D721Med (cell line): Measurements from ENCODE around the gene SLC10A7.
A peak's percentile ranks its signal among the peaks of the same experiment; 100 is the strongest.

Source experiments
- DNase-seq: peaks from one replicate; pipeline ENCODE4 v3.0.0; 2011; ENCODE audit warnings: low spot score; ENCODE audit not compliant: insufficient read length
- FAIRE-seq: peaks from 2 replicates; lab custom pipeline; 2011; peaks lifted over from hg19 to GRCh38; lab: Jason Lieb, UNC
- TF ChIP-seq, protein P1 (sequence below): IDR thresholded peaks from 2 replicates; pipeline ENCODE4 v1.5.1; 2012; ENCODE audit warnings: mild to moderate bottlenecking, control low read depth; ENCODE audit not compliant: insufficient read depth; ENCODE audit errors: missing control alignments

The SLC10A7 gene

DNA sequence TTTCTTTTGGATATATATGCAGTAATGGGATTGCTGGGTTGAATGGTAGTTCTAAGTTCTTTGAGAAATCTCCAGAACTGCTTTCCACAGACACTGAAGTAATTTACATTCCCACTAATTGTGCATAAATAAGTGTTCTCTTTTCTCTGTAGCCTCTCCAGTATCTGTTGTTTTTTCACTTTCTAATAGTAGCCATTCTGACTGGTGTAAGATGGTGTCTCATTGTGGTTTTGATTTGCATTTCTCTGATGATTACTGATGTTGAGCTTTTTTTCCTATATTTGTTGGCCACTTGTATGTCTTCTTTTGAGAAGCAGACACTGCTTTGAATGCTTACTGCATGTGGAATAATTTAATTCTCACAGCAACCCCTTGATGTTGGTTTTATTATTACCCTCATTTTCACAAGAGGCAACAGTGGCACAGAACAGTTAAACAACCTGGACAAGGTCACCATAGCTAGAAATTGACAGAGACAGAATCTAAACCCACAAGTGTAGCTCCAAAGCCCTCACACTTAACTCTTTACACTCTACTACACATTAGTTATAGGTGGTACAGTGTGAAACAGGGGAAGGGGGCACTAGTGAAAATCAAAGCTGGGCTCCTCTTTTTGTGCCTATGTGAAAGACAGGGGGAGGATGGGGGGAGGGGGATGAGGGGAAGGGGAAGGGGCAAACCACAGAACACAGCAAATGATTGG lies 211.3 kb downstream of the SLC10A7 start:
- FAIRE-seq: no peak
- TF ChIP-seq, protein P1, sequence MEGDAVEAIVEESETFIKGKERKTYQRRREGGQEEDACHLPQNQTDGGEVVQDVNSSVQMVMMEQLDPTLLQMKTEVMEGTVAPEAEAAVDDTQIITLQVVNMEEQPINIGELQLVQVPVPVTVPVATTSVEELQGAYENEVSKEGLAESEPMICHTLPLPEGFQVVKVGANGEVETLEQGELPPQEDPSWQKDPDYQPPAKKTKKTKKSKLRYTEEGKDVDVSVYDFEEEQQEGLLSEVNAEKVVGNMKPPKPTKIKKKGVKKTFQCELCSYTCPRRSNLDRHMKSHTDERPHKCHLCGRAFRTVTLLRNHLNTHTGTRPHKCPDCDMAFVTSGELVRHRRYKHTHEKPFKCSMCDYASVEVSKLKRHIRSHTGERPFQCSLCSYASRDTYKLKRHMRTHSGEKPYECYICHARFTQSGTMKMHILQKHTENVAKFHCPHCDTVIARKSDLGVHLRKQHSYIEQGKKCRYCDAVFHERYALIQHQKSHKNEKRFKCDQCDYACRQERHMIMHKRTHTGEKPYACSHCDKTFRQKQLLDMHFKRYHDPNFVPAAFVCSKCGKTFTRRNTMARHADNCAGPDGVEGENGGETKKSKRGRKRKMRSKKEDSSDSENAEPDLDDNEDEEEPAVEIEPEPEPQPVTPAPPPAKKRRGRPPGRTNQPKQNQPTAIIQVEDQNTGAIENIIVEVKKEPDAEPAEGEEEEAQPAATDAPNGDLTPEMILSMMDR: no peak
- no peak for DNase-seq

DNA sequence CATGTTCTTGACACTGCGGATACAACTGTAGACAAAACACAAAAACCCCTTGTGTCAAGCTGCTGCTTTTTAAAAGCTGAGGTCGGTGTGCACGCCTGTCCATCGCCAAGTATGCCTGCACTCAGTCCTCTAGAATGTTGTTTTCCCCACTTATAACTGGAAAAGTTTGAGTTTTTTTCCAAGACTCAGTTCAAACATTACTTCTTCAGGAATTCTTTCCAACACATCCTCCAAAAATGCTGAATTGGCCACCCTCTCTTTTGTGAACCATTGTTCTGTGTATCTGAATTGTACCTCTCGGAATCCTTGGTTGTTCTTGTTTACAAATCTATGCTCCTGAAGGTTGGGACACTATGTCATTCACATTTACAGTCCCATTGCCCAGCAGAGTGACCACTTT lies 212.8 kb downstream of the SLC10A7 start:
- DNase-seq (no peak), FAIRE-seq (no peak)
- TF ChIP-seq, protein P1: no peak

DNA sequence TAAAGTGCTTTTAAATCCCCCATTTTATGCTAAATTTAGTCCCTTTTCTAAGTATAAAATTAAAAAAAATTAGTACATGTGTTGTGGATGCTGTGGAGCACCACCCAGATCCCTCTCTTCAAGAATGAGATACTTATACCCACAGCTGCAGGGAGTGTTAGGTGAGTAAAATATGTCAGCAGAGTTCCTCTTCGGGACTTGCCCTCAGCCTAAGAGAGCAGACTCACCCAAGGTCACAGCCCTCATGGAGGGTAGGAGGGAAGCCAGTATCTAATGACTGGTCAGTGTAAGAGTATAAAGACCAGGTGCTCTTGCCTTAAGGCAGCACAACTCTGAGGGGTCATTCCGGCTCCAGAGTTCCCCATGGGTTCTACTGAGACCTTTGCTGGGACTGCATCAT lies 218.9 kb downstream of the SLC10A7 start:
- FAIRE-seq: no peak
- TF ChIP-seq, protein P1: no peak
- DNase-seq: no peak

DNA sequence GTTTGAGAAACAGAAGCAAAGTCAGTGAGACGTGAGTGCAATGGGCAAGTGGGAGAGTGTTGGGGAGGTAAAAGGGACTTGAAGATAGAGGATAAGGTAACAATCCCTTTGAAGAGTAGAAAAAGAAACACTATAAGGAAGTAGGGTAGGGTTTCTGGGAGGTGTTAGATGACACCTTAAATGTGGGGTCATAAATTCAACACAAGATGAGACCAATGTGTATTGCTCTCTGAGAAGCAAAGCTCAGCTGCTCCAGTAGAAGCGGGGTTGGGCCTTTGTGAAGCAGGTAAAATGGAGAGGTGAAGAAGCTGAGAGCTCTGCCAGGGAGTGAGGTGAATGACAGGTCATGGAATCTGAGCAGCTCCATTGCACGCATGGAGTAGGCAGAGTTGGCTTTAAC lies 222.1 kb downstream of the SLC10A7 start:
- FAIRE-seq (no peak), DNase-seq (no peak)
- TF ChIP-seq, protein P1: no peak

DNA sequence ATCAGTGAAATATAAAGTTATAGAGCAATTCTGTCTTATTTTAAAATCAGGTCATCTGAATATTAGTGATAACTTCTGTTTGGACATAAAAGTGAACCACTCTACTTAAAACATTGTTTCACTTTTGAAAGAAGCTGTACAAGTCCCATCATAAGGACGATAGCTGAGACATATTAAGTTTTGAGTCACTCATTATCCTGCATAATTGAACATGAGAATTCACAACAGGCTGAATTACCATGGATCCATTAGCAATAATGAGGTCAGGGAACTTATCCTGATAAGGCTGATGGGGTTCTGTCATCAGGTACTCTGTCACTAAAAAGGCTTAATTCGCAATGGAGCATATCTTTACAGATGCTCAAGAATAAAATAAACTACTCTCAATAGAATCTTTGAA lies 227.0 kb downstream of the SLC10A7 start:
- peak; percentile 53 for FAIRE-seq

DNA sequence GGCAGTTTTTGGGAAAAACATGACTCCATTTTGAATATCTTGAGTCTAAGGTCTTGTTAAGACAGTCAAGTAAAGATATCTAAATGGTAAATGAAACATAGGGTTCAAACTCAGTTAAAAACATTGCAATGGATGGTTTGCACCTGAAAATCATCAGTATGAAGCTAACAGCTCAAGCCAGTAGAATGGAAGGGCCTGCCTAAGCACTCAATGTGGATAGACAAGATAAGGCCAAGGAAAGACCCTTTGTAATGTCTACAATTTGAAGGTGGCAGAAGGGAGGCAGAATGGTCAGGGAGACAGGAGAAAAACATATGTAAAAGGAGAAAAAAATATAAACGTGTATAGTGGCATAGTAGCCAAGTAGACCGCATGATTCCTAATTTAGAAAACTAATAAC lies 229.2 kb downstream of the SLC10A7 start:
- DNase-seq: no peak
- TF ChIP-seq, protein P1: no peak
- no peak for FAIRE-seq

More for the DNA sequence above, 227.0 kb downstream of the SLC10A7 start:
- no peak for DNase-seq
- TF ChIP-seq, protein P1: no peak

DNA sequence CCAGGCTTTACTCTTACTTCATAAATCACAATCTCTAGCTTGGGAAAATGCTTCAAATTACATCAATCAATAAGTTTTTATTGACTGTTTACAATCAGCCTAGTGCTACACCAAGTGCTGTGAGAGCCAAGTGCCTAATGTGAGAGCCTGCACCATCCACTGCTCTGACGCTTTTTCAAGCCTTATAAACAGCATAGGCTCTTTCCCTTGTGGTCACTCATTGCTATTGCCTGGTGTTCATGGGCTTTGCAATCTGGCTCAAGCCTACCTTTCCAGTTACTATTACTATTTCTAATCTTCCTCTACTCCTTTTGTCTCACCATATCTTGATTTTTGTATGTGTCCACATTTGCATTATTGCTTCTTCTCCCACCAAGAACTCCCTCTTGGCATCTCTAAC lies 230.4 kb downstream of the SLC10A7 start:
- FAIRE-seq (no peak), DNase-seq (no peak)
- TF ChIP-seq, protein P1: no peak
